Colonic mucosa (tissue), 4 donors: ENCODE data around the gene MORC4. TPM values are rescaled to one million over a fixed set of nuclear protein-coding genes. Genes with fewer than 3 reads are reported as not detected.
"Not testable (repeated sequence)": the region's sequence is repeated elsewhere in the genome, so short reads cannot be mapped to it uniquely, and the experiment has no call there.

Experiments used
- DNase-seq: peaks from one replicate; pipeline ENCODE4 v3.0.0-alpha.2; 2020
- H3K27ac ChIP-seq: fragments of 200-600 bp; one replicate; pipeline ENCODE4 v1.8.0; 2021
- H3K27me3 ChIP-seq: fragments of 200-600 bp; one replicate; pipeline ENCODE4 v1.8.0; 2021
- H3K36me3 ChIP-seq: fragments of 200-600 bp; one replicate; pipeline ENCODE4 v1.8.0; 2021
- H3K4me1 ChIP-seq: fragments of 200-600 bp; one replicate; pipeline ENCODE4 v1.8.0; 2021; ENCODE audit warnings: mild to moderate bottlenecking
- H3K4me3 ChIP-seq: fragments of 200-600 bp; one replicate; pipeline ENCODE4 v1.8.0; 2021
- H3K9ac ChIP-seq, 2 donors: one replicate each; pipeline ENCODE4 v1.7.0; 2013; ENCODE audit warnings: control low read depth in 2 of 2, low read depth in 2 of 2, low read length in 2 of 2
- H3K9me3 ChIP-seq: fragments of 200-600 bp; one replicate; pipeline ENCODE4 v1.8.0; 2021
- intact Hi-C: fragments of 100-400 bp; cut with DNase I; formaldehyde crosslinking; loops from one replicate; pipeline ENCODE4 v1.14.1; 2022
- total RNA-seq, 2 donors: library from RNA; stranded (reverse); fragmentation: NEBNext Ultra II Directional in 1 of 2; extraction: Animal tissue kit (Norgen Biotek cat#: 25700) in 1 of 2; gene quantifications; one replicate each; pipeline ENCODE4 v1.2.1, GENCODE V29; 2021
- TF ChIP-seq, protein P1 (sequence below): fragments of 200-600 bp; IDR thresholded peaks from one replicate; pipeline ENCODE4 v1.8.0; 2022; ENCODE audit warnings: antibody characterized with exemption, mild to moderate bottlenecking
- donor health status: healthy.
- donor health status: DM: no; HTN: no; CAD: no.
- donor health status: DM: no; HTN: no; CAD: no.

MORC4 gene
- total RNA-seq, 2 donors from 2014 or later, result 11.2 to 11.3 TPM

- DNase-seq, result no peak
- Histone ChIP-seq H3K9me3 (no peaks in the 10 kb centered on the region), H3K36me3 (no peaks in the 10 kb centered on the region), H3K9ac (no peak overlapping the region), H3K27me3 (no peaks in the 10 kb centered on the region), H3K4me3 (no peak overlapping the region), H3K4me1 (no peaks in the 10 kb centered on the region), H3K27ac (no peak overlapping the region)
- TF ChIP-seq, protein P1, sequence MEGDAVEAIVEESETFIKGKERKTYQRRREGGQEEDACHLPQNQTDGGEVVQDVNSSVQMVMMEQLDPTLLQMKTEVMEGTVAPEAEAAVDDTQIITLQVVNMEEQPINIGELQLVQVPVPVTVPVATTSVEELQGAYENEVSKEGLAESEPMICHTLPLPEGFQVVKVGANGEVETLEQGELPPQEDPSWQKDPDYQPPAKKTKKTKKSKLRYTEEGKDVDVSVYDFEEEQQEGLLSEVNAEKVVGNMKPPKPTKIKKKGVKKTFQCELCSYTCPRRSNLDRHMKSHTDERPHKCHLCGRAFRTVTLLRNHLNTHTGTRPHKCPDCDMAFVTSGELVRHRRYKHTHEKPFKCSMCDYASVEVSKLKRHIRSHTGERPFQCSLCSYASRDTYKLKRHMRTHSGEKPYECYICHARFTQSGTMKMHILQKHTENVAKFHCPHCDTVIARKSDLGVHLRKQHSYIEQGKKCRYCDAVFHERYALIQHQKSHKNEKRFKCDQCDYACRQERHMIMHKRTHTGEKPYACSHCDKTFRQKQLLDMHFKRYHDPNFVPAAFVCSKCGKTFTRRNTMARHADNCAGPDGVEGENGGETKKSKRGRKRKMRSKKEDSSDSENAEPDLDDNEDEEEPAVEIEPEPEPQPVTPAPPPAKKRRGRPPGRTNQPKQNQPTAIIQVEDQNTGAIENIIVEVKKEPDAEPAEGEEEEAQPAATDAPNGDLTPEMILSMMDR, result no peak
- intact Hi-C loops, result no loop called here
Measured at GRCh38 chrX:106980952-106981626, 18.9 kb downstream of the MORC4 start.

DNA sequence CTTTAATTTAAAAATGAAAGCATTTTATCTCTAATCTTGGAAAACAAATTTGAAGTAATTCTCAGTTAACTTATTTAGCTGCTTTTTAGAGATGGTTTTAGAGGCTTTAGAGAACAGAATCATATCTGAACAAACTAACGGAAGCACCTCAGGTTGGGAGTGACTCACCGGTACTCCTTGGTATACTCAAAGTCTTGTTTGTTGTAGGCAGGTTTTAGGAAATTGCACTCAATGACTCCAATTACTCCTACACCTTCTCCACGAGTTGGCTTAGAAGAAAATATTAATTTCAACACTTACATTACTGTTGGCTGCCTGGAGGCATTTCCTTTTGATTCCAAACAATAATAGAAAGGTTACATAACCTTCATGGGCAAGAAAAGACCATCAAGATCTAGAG, 23.6 kb downstream of the MORC4 start:
- H3K9me3 ChIP-seq, result no peaks in the 10 kb centered on the region
- TF ChIP-seq, protein P1, result no peak
- DNase-seq, result no peak
- H3K9ac ChIP-seq, result no peak overlapping the region
- no peak overlapping the region for H3K4me3 ChIP-seq
- intact Hi-C loops, result no loop called here
- H3K27ac ChIP-seq, result no peak overlapping the region
- no peaks in the 10 kb centered on the region for H3K27me3 ChIP-seq
- H3K4me1 ChIP-seq, result no peaks in the 10 kb centered on the region
- H3K36me3 ChIP-seq, result no peaks in the 10 kb centered on the region

DNA sequence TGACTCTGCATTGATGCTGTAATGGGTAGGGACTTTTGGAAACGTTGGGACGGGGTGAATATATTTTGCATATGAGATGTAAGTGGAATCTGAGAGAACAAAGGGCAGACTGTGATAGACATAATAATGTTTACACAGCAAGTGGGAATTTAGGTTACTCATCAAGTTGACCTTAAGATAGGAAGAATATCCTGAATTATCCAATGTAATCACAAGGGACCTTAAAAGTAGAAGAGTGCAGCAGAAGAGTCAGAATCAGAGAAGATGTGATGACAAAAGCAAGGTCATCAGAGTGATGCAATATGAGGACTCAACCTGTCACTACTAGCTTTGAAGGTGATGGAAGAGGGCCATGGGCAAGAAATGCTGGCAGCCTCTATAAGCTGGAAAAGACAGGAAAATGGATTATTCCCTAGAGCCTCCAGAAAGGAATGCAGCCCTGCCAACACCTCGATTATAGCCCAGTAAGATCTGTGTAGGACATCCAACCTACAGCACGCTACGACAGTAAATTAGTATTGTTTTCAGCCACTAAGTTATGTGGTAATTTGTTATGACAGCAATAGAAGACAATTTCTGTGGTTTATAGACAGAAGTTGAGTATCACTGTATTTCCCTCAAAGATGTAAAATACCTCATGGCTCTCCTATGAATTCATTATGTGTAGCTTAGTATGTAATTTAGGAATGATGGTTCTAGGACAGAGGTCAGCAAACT, 26.4 kb downstream of the MORC4 start:
- no peak overlapping the region for H3K27ac ChIP-seq
- no peaks in the 10 kb centered on the region for H3K27me3 ChIP-seq
- intact Hi-C loops, result no loop called here
- no peak overlapping the region for H3K9ac ChIP-seq
- no peaks in the 10 kb centered on the region for H3K9me3 ChIP-seq
- DNase-seq, result no peak
- TF ChIP-seq, protein P1, result no peak
- no peaks in the 10 kb centered on the region for H3K36me3 ChIP-seq
- no peaks in the 10 kb centered on the region for H3K4me1 ChIP-seq
- no peak overlapping the region for H3K4me3 ChIP-seq

DNA sequence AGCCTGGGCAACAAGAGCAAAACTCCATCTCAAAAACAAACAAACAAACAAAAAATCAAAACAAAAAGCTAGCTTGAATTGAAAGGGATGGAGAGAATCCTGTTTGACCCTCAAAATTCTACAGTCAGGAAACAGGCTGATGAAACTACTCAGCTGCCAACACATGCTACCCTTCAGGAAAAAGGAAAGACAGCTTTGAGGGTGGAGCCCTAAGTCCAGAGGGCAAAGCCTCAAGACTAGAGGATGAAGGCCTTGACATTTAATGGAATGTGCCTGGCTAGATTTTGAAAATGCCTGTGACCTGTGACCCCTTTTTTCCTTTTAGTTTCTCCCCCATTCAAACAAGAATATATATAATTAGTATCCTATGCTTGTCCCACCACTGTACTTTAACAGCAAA, 27.1 kb downstream of the MORC4 start:
- DNase-seq, result no peak
- TF ChIP-seq, protein P1, result no peak
- Histone ChIP-seq H3K36me3 (no peaks in the 10 kb centered on the region), H3K4me1 (no peaks in the 10 kb centered on the region), H3K27ac (no peak overlapping the region), H3K27me3 (no peaks in the 10 kb centered on the region), H3K9ac (no peak overlapping the region), H3K4me3 (no peak overlapping the region), H3K9me3 (no peaks in the 10 kb centered on the region)
- intact Hi-C loops, result no loop called here

GRCh38 chrX:106966547-106966946, 33.5 kb downstream of the MORC4 start:
- H3K9ac ChIP-seq, H3K9me3 ChIP-seq, intact Hi-C loops, H3K36me3 ChIP-seq, H3K27ac ChIP-seq, H3K27me3 ChIP-seq, H3K4me3 ChIP-seq, H3K4me1 ChIP-seq: not testable (repeated sequence)
- DNase-seq, result peak; percentile 50

GRCh38 chrX:106964290-106964689, 35.7 kb downstream of the MORC4 start:
- no peak for DNase-seq
- Histone ChIP-seq H3K4me3 (no peak overlapping the region), H3K27me3 (no peaks in the 10 kb centered on the region), H3K27ac (no peak overlapping the region), H3K9ac (no peak overlapping the region), H3K36me3 (no peaks in the 10 kb centered on the region), H3K9me3 (no peaks in the 10 kb centered on the region), H3K4me1 (no peaks in the 10 kb centered on the region)
- TF ChIP-seq, protein P1, result no peak
- intact Hi-C loops, result no loop called here
